HFFc6 (cell line): ENCODE measurements around the gene ANAPC2. TPM values are rescaled to one million over a fixed set of nuclear protein-coding genes. Genes with fewer than 3 reads are reported as not detected.

ENCODE experiments used
- DNase-seq: peaks from one replicate; pipeline ENCODE4 v3.0.0-alpha.2; 2018
- H3K27ac Mint-ChIP-seq: 2 replicates; pipeline ENCODE4 v1.8.0; 2020; ENCODE audit warnings: mild to moderate bottlenecking, mixed read lengths
- H3K27me3 Mint-ChIP-seq: 2 replicates; pipeline ENCODE4 v1.8.0; 2021; ENCODE audit warnings: mild to moderate bottlenecking, moderate library complexity, mixed read lengths; ENCODE audit not compliant: insufficient read depth
- H3K36me3 Mint-ChIP-seq: 2 replicates; pipeline ENCODE4 v1.8.0; 2021; ENCODE audit warnings: low read depth, mixed read lengths
- H3K4me1 Mint-ChIP-seq: 2 replicates; pipeline ENCODE4 v1.8.0; 2020; ENCODE audit warnings: low read depth, mixed read lengths
- H3K4me3 Mint-ChIP-seq: 2 replicates; pipeline ENCODE4 v1.8.0; 2020; ENCODE audit warnings: mild to moderate bottlenecking, moderate library complexity, mixed read lengths
- H3K9me3 Mint-ChIP-seq: 2 replicates; pipeline ENCODE4 v1.8.0; 2020; ENCODE audit warnings: mild to moderate bottlenecking, mixed read lengths
- CTCF ChIP-seq: fragments of 200-600 bp; sonication (generic); IDR thresholded peaks from 2 replicates; pipeline ENCODE4 v1.5.0; 2021; ENCODE audit warnings: antibody characterized with exemption, mild to moderate bottlenecking
- total RNA-seq, 6 experiments: library from RNA; stranded (reverse); fragmentation: NEBNext Ultra II Directional; extraction: Animal tissue kit (Norgen Biotek cat#: 25700); gene quantifications; 2 replicates in 1 of 6; 3 replicates in 5 of 6; pipeline ENCODE4 v1.2.3, GENCODE V29; 2021

The ANAPC2 gene
- total RNA-seq, 6 experiments from 2014 or later, result 34.8 to 41.5 (median 37.4) TPM

GRCh38 chr9:137204731-137205125 is 16.4 kb upstream of the ANAPC2 start:
- TF ChIP-seq CTCF, result no peak
- Mint-ChIP-seq H3K36me3 (peaks cover 20% of the 10 kb centered on the region), H3K4me3 (peak overlapping the region; percentile 98), H3K27me3 (peaks cover 1% of the 10 kb centered on the region), H3K27ac (peak overlapping the region; percentile 86), H3K4me1 (peaks cover 33% of the 10 kb centered on the region), H3K9me3 (no peaks in the 10 kb centered on the region)
- no peak for DNase-seq

GRCh38 chr9:137202966-137203365 is 14.6 kb upstream of the ANAPC2 start:
- Mint-ChIP-seq H3K27ac (no peak overlapping the region), H3K9me3 (no peaks in the 10 kb centered on the region), H3K4me3 (no peak overlapping the region), H3K27me3 (peaks cover 1% of the 10 kb centered on the region), H3K4me1 (peaks cover 42% of the 10 kb centered on the region), H3K36me3 (peaks cover 14% of the 10 kb centered on the region)
- DNase-seq, result no peak
- TF ChIP-seq CTCF, result no peak

GRCh38 chr9:137201205-137201868 is 13.0 kb upstream of the ANAPC2 start:
- Mint-ChIP-seq H3K4me3 (peak overlapping the region; percentile 85), H3K27ac (peak overlapping the region; percentile 17; the same call in 1 of the 2 replicates), H3K27me3 (peaks cover 3% of the 10 kb centered on the region), H3K36me3 (peaks cover under 1% of the 10 kb centered on the region; the same call in 1 of the 2 replicates), H3K9me3 (no peaks in the 10 kb centered on the region), H3K4me1 (peaks cover 28% of the 10 kb centered on the region)
- TF ChIP-seq CTCF, result no peak
- no peak for DNase-seq

- H3K27me3 Mint-ChIP-seq, result peaks cover 3% of the 10 kb centered on the region
- H3K27ac Mint-ChIP-seq, result peak within 1 kb of the TSS; percentile 48; the same call in 1 of the 2 replicates
- TF ChIP-seq CTCF, result no peak
- H3K4me3 Mint-ChIP-seq, result peak within 1 kb of the TSS; percentile 87
- no peaks in the 10 kb centered on the region for H3K36me3 Mint-ChIP-seq
- DNase-seq, result peak; percentile 97
- no peaks in the 10 kb centered on the region for H3K9me3 Mint-ChIP-seq
- H3K4me1 Mint-ChIP-seq, result peaks cover 22% of the 10 kb centered on the region
Measured at GRCh38 chr9:137200311-137201204, 12.2 kb upstream of the ANAPC2 start, which contains the start of gene TPRN. TPRN (minus strand) TSS chr9:137200741; CDS start chr9:137200711, 30 bp downstream.

GRCh38 chr9:137199411-137200121 is 11.2 kb upstream of the ANAPC2 start:
- DNase-seq, result no peak

More at GRCh38 chr9:137199411-137200121, 11.2 kb upstream of the ANAPC2 start:
- Mint-ChIP-seq H3K4me1 (peaks cover 21% of the 10 kb centered on the region), H3K4me3 (peak overlapping the region; percentile 87), H3K9me3 (no peaks in the 10 kb centered on the region), H3K27ac (peak overlapping the region; percentile 48; the same call in 1 of the 2 replicates), H3K27me3 (peaks cover 3% of the 10 kb centered on the region), H3K36me3 (no peaks in the 10 kb centered on the region)
- TF ChIP-seq CTCF, result peak; percentile 34; the same call in 1 of the 2 replicates
